Mesodermal cell (in vitro differentiated cells): ENCODE measurements around the gene STX7.

Experiments used
- H3K27ac ChIP-seq: 2 replicates; pipeline ENCODE4 v1.7.0; 2013; ENCODE audit warnings: mild to moderate bottlenecking, low read depth, low read length, moderate library complexity; ENCODE audit not compliant: severe bottlenecking
- H3K36me3 ChIP-seq: 2 replicates; pipeline ENCODE4 v1.7.1; 2013; ENCODE audit warnings: mild to moderate bottlenecking, low read length, moderate library complexity; ENCODE audit not compliant: control insufficient read depth, insufficient read depth
- H3K4me1 ChIP-seq: one replicate; pipeline ENCODE4 v1.7.1; 2013; ENCODE audit warnings: mild to moderate bottlenecking, low read length; ENCODE audit not compliant: insufficient read depth, control insufficient read depth, poor library complexity, severe bottlenecking
- H3K4me3 ChIP-seq: 2 replicates; pipeline ENCODE4 v1.7.0; 2013; ENCODE audit warnings: low read length, control low read depth, mild to moderate bottlenecking; ENCODE audit not compliant: insufficient read depth, poor library complexity, severe bottlenecking; ENCODE audit errors: extremely low read depth
- H3K9me3 ChIP-seq: 2 replicates; pipeline ENCODE4 v1.7.1; 2013; ENCODE audit warnings: mild to moderate bottlenecking, low read length, moderate library complexity; ENCODE audit not compliant: control insufficient read depth
- WGBS, 2 experiments: methylation state at CpG; one replicate each; pipeline ENCODE4 v1.1.5; 2013; ENCODE audit warnings: missing lambda C conversion rate in 2 of 2; ENCODE audit not compliant: insufficient coverage in 2 of 2; 5-methylcytosine and 5-hydroxymethylcytosine counted together

Gene STX7

DNA sequence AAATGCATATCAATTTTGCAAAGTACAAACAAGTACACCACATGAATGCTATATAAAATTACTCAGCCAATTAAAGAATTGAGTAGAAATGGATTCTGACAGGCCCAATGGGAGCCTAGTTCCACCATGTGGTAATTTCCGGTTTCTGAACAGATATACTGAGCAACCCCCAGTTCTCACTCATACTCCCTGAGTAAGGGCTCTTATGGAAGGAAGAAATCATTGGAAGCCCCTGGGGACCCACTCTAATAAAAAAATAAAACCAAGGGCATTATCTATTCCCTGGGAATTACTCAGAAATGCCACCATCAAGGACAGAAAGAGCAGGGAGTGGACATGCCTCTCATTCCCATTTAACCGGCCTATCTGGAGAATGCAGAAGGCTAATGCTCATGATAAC, 34.6 kb downstream of the STX7 start:
- Histone ChIP-seq H3K36me3 (peaks cover 13% of the 10 kb centered on the region), H3K4me3 (no peak overlapping the region), H3K27ac (no peak overlapping the region), H3K9me3 (no peaks in the 10 kb centered on the region), H3K4me1 (no peaks in the 10 kb centered on the region)
- 100% methylated on average over 1 of the region's 2 CpGs for WGBS, 2 experiments

DNA sequence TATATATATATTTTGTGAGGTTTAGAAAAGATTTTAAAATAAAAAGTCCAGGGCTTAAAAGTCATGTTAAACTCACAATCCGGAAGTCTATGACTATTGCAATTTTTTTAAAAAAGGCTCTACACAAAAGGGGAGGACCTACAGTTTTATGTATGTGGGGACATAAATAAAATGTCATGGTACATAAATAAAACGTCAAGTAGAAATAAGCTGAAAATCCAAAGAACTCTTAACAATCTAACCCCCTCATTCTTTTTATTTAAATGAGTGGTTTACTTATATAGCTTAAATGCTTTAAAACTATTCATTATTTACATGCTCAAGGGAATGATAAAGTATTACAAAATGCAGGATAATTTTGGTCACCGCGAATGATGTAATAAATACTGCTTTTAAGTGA, 36.2 kb downstream of the STX7 start:
- WGBS, 2 experiments: no CpG with 5 or more reads among the region's 4 CpGs
- no peaks in the 10 kb centered on the region for H3K4me1 ChIP-seq
- peaks cover 11% of the 10 kb centered on the region for H3K36me3 ChIP-seq
- H3K9me3 ChIP-seq: no peaks in the 10 kb centered on the region
- H3K4me3 ChIP-seq: no peak overlapping the region
- no peak overlapping the region for H3K27ac ChIP-seq

DNA sequence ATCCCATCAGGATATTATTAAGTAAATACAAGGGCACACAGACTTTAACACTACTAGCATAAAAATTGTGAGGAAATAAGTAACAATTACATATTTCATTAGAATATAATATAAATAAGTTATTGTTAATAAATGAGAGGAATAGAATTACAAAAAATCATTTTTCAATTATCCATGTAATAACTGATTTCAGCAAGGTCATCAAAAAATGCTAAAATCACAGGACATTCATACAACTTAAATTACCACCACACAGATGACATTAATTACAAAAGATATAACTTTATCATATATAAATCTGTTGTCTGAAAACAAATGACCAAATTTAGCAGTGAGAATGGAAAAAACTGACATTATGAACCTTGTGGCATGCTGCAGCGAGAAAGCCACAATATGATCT, 37.0 kb downstream of the STX7 start:
- Histone ChIP-seq H3K36me3 (peaks cover 17% of the 10 kb centered on the region), H3K4me3 (no peak overlapping the region), H3K9me3 (no peaks in the 10 kb centered on the region), H3K4me1 (no peaks in the 10 kb centered on the region), H3K27ac (no peak overlapping the region)
- WGBS, 2 experiments: 100% methylated on average over 1 of the region's 1 CpG; no CpG with 5 or more reads in 1 of the 2 experiments

DNA sequence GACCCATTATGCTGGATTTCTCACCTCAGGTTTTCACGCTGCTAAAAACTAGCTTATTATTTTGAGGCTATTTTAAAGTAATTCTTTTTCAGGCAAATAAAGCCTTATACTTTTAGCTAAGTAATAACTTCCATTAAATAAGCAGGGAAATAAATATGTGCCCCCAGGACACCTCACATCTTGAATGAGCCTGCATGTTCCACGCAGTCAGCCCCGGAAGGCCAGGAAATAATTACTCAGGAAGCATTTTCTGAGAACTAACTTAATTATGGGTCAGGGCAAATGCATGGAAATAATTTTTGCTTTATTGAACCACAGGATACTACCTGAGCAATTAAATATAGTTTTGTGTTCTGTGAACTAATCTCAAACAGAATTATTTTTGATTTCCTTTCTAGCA, 41.1 kb downstream of the STX7 start:
- no peaks in the 10 kb centered on the region for H3K9me3 ChIP-seq
- no peaks in the 10 kb centered on the region for H3K4me1 ChIP-seq
- H3K36me3 ChIP-seq: peaks cover 35% of the 10 kb centered on the region
- WGBS, 2 experiments: 100% methylated on average over 1 of the region's 3 CpGs
- H3K4me3 ChIP-seq: no peak overlapping the region
- H3K27ac ChIP-seq: no peak overlapping the region

DNA sequence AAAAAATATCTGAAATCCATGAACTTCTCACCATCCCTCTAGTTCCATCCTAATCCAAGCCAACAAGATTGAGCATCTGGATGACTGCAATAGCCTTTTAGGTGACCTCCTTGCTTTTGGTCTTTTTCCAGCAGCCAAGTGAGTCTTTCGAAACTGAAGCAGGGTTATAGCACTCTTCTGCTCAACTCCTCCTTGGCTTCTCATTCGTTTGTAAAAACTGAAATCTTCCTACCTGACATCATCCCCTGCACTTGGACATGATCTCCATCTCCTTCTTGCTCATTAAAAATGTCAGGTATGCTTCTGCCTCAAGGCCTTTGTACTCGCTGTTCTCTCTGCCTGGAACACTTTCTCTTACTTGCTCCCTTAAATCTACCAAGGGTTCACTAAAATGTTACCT, 46.0 kb downstream of the STX7 start:
- Histone ChIP-seq H3K9me3 (no peaks in the 10 kb centered on the region), H3K4me3 (no peak overlapping the region), H3K27ac (no peak overlapping the region), H3K36me3 (peaks cover 69% of the 10 kb centered on the region), H3K4me1 (peaks cover 8% of the 10 kb centered on the region)
- WGBS, 2 experiments: 97 to 100% methylated on average over 3 of the region's 3 CpGs

DNA sequence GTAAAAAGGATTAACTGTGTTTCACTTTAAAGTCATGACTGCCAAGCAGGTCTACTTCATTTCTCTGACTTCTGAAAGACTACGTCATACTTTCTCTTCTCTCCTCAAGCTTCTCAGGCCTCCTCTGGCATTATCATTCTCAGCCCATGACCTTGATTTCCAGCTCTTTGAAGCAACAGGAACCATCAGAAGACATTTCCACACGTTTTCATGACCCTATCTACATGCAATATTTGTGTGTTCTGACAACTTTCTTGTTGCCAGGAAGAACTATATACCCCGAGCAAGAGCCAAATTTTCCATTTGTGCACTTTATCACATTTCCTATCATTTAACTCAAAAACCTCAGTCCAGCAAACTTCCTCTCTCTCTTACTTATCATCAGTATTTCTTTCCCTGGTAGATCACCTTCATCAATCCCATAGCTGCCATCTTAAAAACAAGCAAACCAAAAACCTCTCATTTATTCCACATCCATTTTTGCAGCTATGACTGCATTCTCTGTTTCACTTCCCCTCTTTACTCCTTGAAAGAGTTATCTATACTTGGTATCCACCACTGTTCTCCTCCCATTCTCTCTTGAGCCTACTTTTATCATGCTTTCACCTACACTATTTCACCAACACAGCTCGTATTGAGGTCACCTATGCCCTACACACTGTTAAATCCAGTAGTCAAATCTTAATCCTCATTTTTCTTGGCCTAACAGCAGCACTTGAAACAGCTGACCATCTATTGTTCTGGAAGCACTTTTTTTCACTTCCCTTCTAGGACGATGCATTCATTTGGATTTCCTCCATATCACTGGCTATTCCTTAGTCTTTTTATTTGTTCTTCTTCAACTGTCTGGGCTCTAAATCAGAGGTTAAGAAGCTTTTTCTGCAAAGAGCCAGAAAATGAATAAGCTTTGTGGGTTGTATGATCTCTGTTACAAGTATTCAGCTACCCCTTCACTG, 47.1 kb downstream of the STX7 start:
- H3K27ac ChIP-seq: no peak overlapping the region
- 83 to 93% methylated on average over 5 of the region's 5 CpGs for WGBS, 2 experiments
- no peaks in the 10 kb centered on the region for H3K9me3 ChIP-seq
- no peak overlapping the region for H3K4me3 ChIP-seq
- H3K36me3 ChIP-seq: peaks cover 69% of the 10 kb centered on the region
- H3K4me1 ChIP-seq: peaks cover 8% of the 10 kb centered on the region

DNA sequence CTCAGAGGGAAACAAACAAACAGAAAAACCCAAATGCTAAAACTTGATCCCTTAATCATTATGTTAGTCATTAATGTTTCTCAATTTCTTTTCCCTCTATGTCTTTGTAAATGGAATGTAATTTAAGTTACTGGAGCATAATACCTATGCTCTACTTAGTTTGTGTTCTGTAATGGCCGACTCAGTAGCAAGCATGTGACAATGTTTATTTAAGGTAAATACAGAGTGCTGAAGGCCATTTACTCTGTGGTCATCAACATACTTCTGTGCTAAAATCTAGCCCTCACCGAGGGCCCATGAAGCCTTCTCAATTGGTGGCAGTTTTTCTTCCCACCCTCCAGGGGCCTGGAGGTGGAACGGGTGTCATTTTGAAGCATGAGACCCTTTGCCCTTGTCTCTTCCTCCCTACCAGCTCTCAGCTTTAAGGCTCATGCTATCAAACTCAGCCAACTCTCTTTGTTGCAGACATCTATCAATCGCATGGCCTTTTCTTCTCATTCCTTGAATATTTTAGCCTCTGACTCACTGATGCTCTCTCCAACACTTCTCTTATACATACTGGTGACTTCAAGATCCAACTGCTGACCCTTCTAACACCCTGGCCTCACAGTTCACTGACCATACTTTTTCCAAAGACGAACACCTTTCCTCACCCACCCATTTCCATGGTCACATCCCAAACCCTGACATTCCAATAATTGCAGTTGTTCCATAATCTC, 48.2 kb downstream of the STX7 start:
- H3K36me3 ChIP-seq: peaks cover 71% of the 10 kb centered on the region
- H3K27ac ChIP-seq: no peak overlapping the region
- H3K4me1 ChIP-seq: peaks cover 8% of the 10 kb centered on the region
- no peaks in the 10 kb centered on the region for H3K9me3 ChIP-seq
- 79 to 83% methylated on average over 4 to 5 of the region's 5 CpGs for WGBS, 2 experiments
- H3K4me3 ChIP-seq: no peak overlapping the region

DNA sequence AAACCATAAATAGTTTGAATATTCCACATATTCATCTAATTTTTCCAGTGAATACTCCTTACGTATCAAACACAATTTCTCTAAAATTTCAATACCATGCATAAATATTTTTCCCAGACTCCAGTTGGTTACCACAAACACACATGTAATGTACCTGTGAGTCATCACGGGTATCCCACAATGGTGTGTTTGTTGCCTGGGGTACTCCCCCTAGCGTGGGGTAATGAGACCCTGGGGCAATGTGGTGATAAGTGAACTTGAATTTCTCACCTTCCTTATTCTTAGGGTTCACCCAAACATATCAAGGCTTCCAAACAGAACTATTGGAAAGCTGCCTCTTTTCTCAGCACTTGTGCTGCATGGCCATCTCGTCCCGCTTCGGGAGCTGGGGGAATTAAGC, 51.0 kb downstream of the STX7 start:
- Histone ChIP-seq H3K9me3 (no peaks in the 10 kb centered on the region), H3K4me3 (no peak overlapping the region), H3K36me3 (peaks cover 68% of the 10 kb centered on the region), H3K27ac (no peak overlapping the region), H3K4me1 (peaks cover 8% of the 10 kb centered on the region)
- 92 to 95% methylated on average over 4 of the region's 6 CpGs for WGBS, 2 experiments

DNA sequence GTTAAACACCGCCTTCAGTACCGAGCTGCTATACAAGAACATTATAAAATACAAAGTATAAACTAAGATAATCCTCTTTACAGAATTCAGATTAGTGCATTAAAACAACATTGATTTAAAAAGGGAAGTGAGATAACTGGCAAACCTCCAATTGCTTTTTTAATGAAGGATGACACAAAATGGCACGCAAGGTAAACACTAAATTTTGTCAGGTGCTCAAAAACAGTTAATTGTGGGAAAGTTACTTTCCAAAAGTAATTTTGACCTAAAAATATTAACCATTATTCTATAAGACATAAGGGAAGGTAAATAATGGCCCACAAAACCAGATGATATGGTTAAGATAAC, 53.3 kb downstream of the STX7 start:
- Histone ChIP-seq H3K4me3 (no peak overlapping the region), H3K36me3 (peaks cover 51% of the 10 kb centered on the region)
- WGBS, 2 experiments: no CpG with 5 or more reads among the region's 3 CpGs

DNA sequence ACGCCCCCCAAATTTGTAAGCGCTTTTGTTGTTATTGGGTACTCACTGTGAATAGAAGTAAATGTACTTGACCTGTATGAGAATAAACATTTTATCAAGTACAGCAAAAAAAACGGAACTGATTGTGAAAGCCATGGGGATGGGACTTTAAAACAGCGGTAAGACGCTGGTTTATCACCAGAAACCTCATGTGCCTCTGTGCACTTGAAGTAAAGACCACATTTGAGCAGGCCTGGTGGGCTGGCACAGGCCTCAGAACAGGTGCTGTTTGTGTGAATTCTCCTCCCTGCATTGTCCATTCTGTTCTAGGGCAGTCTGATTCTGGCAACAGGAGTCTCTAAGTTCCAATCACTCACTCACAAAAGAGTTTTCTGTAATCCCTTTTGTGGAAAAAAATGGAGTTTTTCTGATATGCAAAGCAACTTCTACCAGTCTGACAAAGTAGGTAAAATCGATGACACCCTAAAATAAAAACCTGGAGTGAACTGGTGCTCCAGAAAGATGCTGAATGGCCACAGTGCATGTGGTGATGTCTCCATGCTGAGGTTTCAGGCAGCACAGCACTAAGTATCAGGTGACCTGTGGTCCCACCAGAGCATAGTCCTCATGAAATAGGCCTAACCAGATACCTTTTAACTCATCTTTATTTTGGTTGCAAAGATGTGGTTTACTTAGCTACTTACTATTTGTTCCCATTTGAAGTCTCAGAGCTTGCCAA, 53.9 kb downstream of the STX7 start:
- Histone ChIP-seq H3K27ac (no peak overlapping the region), H3K4me3 (no peak overlapping the region), H3K9me3 (no peaks in the 10 kb centered on the region), H3K36me3 (peaks cover 51% of the 10 kb centered on the region), H3K4me1 (no peaks in the 10 kb centered on the region)
- 92 to 98% methylated on average over 4 of the region's 6 CpGs for WGBS, 2 experiments

More for the DNA sequence above, 53.3 kb downstream of the STX7 start:
- H3K27ac ChIP-seq: no peak overlapping the region
- H3K9me3 ChIP-seq: no peaks in the 10 kb centered on the region
- H3K4me1 ChIP-seq: no peaks in the 10 kb centered on the region
